ENCODE measurements around the gene CFAP298. TPM values are rescaled to one million over a fixed set of nuclear protein-coding genes. Genes with fewer than 3 reads are reported as not detected.
"Not testable (repeated sequence)": the region's sequence is repeated elsewhere in the genome, so short reads cannot be mapped to it uniquely, and the experiment has no call there.

CFAP298 gene
- total and polyA plus RNA-seq, 3 donors from 2014 or later = 55.6 to 114 (median 60.2) TPM

GRCh38 chr21:32613436-32614043 lies 1.4 kb upstream of the CFAP298 start:
- 36 to 51% methylated on average over 16 of the region's 16 CpGs for WGBS, 2 donors
- Histone ChIP-seq H3K27ac (peak overlapping the region; percentile 81 to 91), H3K4me3 (peak overlapping the region; percentile 82 to 88), H3K9me3 (no peaks in the 10 kb centered on the region), H3K36me3 (ENCODE audit: low read depth, missing control alignments) (no peaks in the 10 kb centered on the region), H3K4me1 (no peaks in the 10 kb centered on the region), H3K27me3 (no peaks in the 10 kb centered on the region)
- DNase-seq = no peak
- intact Hi-C loops (cut with DNase I; ENCODE audit: low total_unique reads) = no loop called here
- TF ChIP-seq POLR2A (IDR thresholded peaks at IDR 0.05) (no peak), CTCF (IDR thresholded peaks at IDR 0.05) (no peak)

GRCh38 chr21:32612999-32613337 lies 791 bp upstream of the CFAP298 start:
- TF ChIP-seq CTCF (IDR thresholded peaks at IDR 0.05) (no peak), POLR2A (IDR thresholded peaks at IDR 0.05) (no peak)

GRCh38 chr21:32611471-32611997 lies 643 bp downstream of the CFAP298 start:
- Histone ChIP-seq H3K27ac (peak overlapping the region; percentile 81 to 91), H3K4me3 (peak overlapping the region; percentile 82 to 88), H3K9me3 (no peaks in the 10 kb centered on the region), H3K36me3 (ENCODE audit: low read depth, missing control alignments) (no peaks in the 10 kb centered on the region), H3K4me1 (no peaks in the 10 kb centered on the region), H3K27me3 (no peaks in the 10 kb centered on the region)
- no peak for TF ChIP-seq CTCF (IDR thresholded peaks at IDR 0.05)
- TF ChIP-seq POLR2A (IDR thresholded peaks at IDR 0.05) = no peak
- DNase-seq = peak; percentile 37
- 0 to 1% methylated on average over 28 of the region's 28 CpGs for WGBS, 2 donors
- intact Hi-C loops (cut with DNase I; ENCODE audit: low total_unique reads) = no loop called here

More at GRCh38 chr21:32612999-32613337, 791 bp upstream of the CFAP298 start:
- no peak for DNase-seq
- no peaks in the 10 kb centered on the region for H3K9me3 ChIP-seq
- peak overlapping the region; percentile 82 to 88 for H3K4me3 ChIP-seq
- intact Hi-C loops (cut with DNase I; ENCODE audit: low total_unique reads) = no loop called here
- no peaks in the 10 kb centered on the region for H3K27me3 ChIP-seq
- H3K27ac ChIP-seq = peak overlapping the region; percentile 81 to 91
- H3K4me1 ChIP-seq = no peaks in the 10 kb centered on the region
- H3K36me3 ChIP-seq (ENCODE audit: low read depth, missing control alignments) = no peaks in the 10 kb centered on the region
- whole genome bisulfite sequencing, 2 donors = 0 to 2% methylated on average over 12 to 15 of the region's 15 CpGs

GRCh38 chr21:32610940-32611339 lies 1.2 kb downstream of the CFAP298 start:
- intact Hi-C loops (cut with DNase I; ENCODE audit: low total_unique reads); H3K36me3 ChIP-seq (ENCODE audit: low read depth, missing control alignments); H3K9me3 ChIP-seq; H3K27me3 ChIP-seq; H3K27ac ChIP-seq; H3K4me1 ChIP-seq; DNase-seq: not testable (repeated sequence)
- WGBS, 2 donors = 63 to 66% methylated on average over 17 of the region's 17 CpGs
- H3K4me3 ChIP-seq = peak overlapping the region; percentile 82 to 88

- H3K4me3 ChIP-seq = no peak overlapping the region
- no peak overlapping the region for H3K27ac ChIP-seq
- no peak for DNase-seq
- no peaks in the 10 kb centered on the region for H3K36me3 ChIP-seq (ENCODE audit: low read depth, missing control alignments)
- H3K4me1 ChIP-seq = no peaks in the 10 kb centered on the region
- H3K27me3 ChIP-seq = no peaks in the 10 kb centered on the region
- no peaks in the 10 kb centered on the region for H3K9me3 ChIP-seq
- WGBS, 2 donors = 82 to 88% methylated on average over 5 of the region's 5 CpGs
- TF ChIP-seq CTCF (IDR thresholded peaks at IDR 0.05) (no peak), POLR2A (IDR thresholded peaks at IDR 0.05) (no peak)
- intact Hi-C loops (cut with DNase I; ENCODE audit: low total_unique reads) = no loop called here
Observed at GRCh38 chr21:32608851-32609250, 3.3 kb downstream of the CFAP298 start.
